ENCODE data around the gene GJA4.
"Not testable (repeated sequence)": the region's sequence is repeated elsewhere in the genome, so short reads cannot be mapped to it uniquely, and the experiment has no call there.

The GJA4 gene

DNA sequence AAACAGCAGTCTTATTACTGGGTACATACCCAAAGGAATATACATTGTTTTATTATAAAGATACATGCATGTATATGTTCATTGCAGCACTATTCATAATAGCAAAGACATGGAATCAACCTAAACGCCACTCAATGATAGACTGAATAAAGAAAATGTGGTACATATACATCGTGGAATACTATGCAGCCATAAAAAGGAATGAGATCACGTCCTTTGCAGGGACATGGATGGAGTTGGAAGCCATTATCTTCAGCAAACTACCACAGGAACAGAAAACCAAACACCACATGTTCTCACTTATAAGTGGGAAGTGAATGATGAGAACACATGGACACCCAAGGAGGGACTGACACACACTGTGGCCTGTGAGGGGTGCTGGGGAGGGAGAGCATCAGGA, 18.0 kb downstream of the GJA4 start:
- not testable (repeated sequence) for H3K14ac ChIP-seq (ENCODE audit: low read length in 2 of 2); H3K27ac ChIP-seq (ENCODE audit: low read length, poor library complexity, severe bottlenecking); H3K9me3 ChIP-seq (ENCODE audit: control insufficient read depth, low read length); H3K4me2 ChIP-seq (ENCODE audit: low read length, poor library complexity, severe bottlenecking); H3K4me3 ChIP-seq (ENCODE audit: insufficient read depth in 1 of 2, low read depth in 1 of 2, low read length in 2 of 2); H3K18ac ChIP-seq (ENCODE audit: low read depth in 1 of 2, low read length in 2 of 2); H2AK5ac ChIP-seq (ENCODE audit: low read length, severe bottlenecking); H3K4me1 ChIP-seq (ENCODE audit: control insufficient read depth, insufficient read depth, low read depth, low read length); H2BK120ac ChIP-seq (ENCODE audit: low read depth, low read length); H3K36me3 ChIP-seq (ENCODE audit: control insufficient read depth in 1 of 2, insufficient read depth in 2 of 2, low read depth in 1 of 2, low read length in 2 of 2); H2BK15ac ChIP-seq (ENCODE audit: low read depth, poor library complexity, severe bottlenecking); H2BK5ac ChIP-seq (ENCODE audit: low read depth, low read length, poor library complexity, severe bottlenecking); H2BK12ac ChIP-seq (ENCODE audit: low read length in 2 of 2); H3K27me3 ChIP-seq (ENCODE audit: control insufficient read depth in 1 of 2, insufficient read depth in 1 of 2, low read length in 2 of 2); DNase-seq; H3K23ac ChIP-seq (ENCODE audit: low read length in 2 of 2); H4K91ac ChIP-seq (ENCODE audit: low read length); H4K8ac ChIP-seq (ENCODE audit: low read length); H3K79me1 ChIP-seq (replicated peaks; ENCODE audit: low read length, poor library complexity, severe bottlenecking); H3K4ac ChIP-seq (ENCODE audit: low read depth in 1 of 2, low read length in 2 of 2); H2AFZ ChIP-seq (ENCODE audit: low read depth, low read length); H3K9ac ChIP-seq (ENCODE audit: low read length)
- WGBS, result no CpG with 5 or more reads among the region's 3 CpGs

DNA sequence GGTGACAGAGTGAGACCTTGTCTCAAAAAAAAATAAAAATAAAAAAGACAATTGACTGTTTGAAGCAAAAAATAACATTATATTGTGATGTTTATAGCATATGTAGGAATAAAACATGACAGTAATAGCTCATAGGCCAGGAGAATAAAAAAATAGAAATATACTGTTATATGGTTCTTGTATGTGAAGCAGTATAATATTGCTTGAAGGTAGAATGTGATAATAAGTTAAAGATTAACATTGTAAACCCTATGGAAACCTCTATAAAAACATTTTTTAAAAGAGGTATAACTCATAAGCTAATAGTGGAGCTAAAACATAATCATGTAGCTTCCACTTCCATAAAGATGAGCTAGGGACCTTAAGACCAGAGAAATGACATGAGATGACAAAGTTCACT, 23.5 kb downstream of the GJA4 start:
- Histone ChIP-seq H3K18ac (ENCODE audit: low read depth in 1 of 2, low read length in 2 of 2) (no peak overlapping the region), H2BK12ac (ENCODE audit: low read length in 2 of 2) (no peak overlapping the region)

DNA sequence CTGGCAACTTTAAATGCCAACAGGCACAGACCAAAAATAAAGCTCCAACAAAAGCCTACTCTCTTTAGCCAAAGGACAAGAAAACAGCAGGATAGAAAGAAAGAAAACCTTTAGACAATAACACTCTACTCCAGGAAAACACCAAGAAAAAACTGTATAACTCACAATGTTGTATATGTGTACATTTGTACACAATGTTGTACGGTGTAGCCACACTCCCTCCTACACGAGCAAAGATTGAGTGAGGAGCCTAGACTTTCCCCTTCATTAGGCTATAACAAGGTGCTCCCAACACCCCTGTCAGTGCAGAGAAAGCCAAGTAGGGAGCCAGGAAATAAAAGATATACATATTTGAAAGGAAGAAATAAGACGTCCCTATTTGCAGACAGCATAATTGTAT, 24.0 kb downstream of the GJA4 start:
- WGBS, result 100% methylated on average over 1 of the region's 3 CpGs
- H3K4me2 ChIP-seq (ENCODE audit: low read length, poor library complexity, severe bottlenecking), result no peak overlapping the region
- H2BK12ac ChIP-seq (ENCODE audit: low read length in 2 of 2), result no peak overlapping the region
- no peak overlapping the region for H4K8ac ChIP-seq (ENCODE audit: low read length)
- H3K36me3 ChIP-seq (ENCODE audit: control insufficient read depth in 1 of 2, insufficient read depth in 2 of 2, low read depth in 1 of 2, low read length in 2 of 2), result no peaks in the 10 kb centered on the region
- H3K9me3 ChIP-seq (ENCODE audit: control insufficient read depth, low read length), result no peaks in the 10 kb centered on the region
- H2AK5ac ChIP-seq (ENCODE audit: low read length, severe bottlenecking), result no peak overlapping the region
- H3K23ac ChIP-seq (ENCODE audit: low read length in 2 of 2), result no peak overlapping the region
- no peak overlapping the region for H4K91ac ChIP-seq (ENCODE audit: low read length)
- H2BK15ac ChIP-seq (ENCODE audit: low read depth, poor library complexity, severe bottlenecking), result no peak overlapping the region
- H3K27ac ChIP-seq (ENCODE audit: low read length, poor library complexity, severe bottlenecking), result no peak overlapping the region
- H3K4ac ChIP-seq (ENCODE audit: low read depth in 1 of 2, low read length in 2 of 2), result no peak overlapping the region
- H3K4me1 ChIP-seq (ENCODE audit: control insufficient read depth, insufficient read depth, low read depth, low read length), result no peaks in the 10 kb centered on the region
- no peak overlapping the region for H3K18ac ChIP-seq (ENCODE audit: low read depth in 1 of 2, low read length in 2 of 2)
- no peak overlapping the region for H3K14ac ChIP-seq (ENCODE audit: low read length in 2 of 2)
- no peak for DNase-seq
- no peak overlapping the region for H2BK120ac ChIP-seq (ENCODE audit: low read depth, low read length)
- H3K9ac ChIP-seq (ENCODE audit: low read length), result no peak overlapping the region
- H3K79me1 ChIP-seq (replicated peaks; ENCODE audit: low read length, poor library complexity, severe bottlenecking), result no peaks in the 10 kb centered on the region
- H3K4me3 ChIP-seq (ENCODE audit: insufficient read depth in 1 of 2, low read depth in 1 of 2, low read length in 2 of 2), result no peak overlapping the region
- H2BK5ac ChIP-seq (ENCODE audit: low read depth, low read length, poor library complexity, severe bottlenecking), result no peak overlapping the region
- H2AFZ ChIP-seq (ENCODE audit: low read depth, low read length), result no peak overlapping the region
- no peaks in the 10 kb centered on the region for H3K27me3 ChIP-seq (ENCODE audit: control insufficient read depth in 1 of 2, insufficient read depth in 1 of 2, low read length in 2 of 2)

More for the DNA sequence above, 23.5 kb downstream of the GJA4 start:
- Histone ChIP-seq H4K91ac (ENCODE audit: low read length) (no peak overlapping the region), H4K8ac (ENCODE audit: low read length) (no peak overlapping the region), H3K4me1 (ENCODE audit: control insufficient read depth, insufficient read depth, low read depth, low read length) (no peaks in the 10 kb centered on the region), H2BK5ac (ENCODE audit: low read depth, low read length, poor library complexity, severe bottlenecking) (no peak overlapping the region), H3K14ac (ENCODE audit: low read length in 2 of 2) (no peak overlapping the region), H3K36me3 (ENCODE audit: control insufficient read depth in 1 of 2, insufficient read depth in 2 of 2, low read depth in 1 of 2, low read length in 2 of 2) (no peaks in the 10 kb centered on the region), H3K23ac (ENCODE audit: low read length in 2 of 2) (no peak overlapping the region), H3K79me1 (replicated peaks; ENCODE audit: low read length, poor library complexity, severe bottlenecking) (no peaks in the 10 kb centered on the region), H3K27me3 (ENCODE audit: control insufficient read depth in 1 of 2, insufficient read depth in 1 of 2, low read length in 2 of 2) (no peaks in the 10 kb centered on the region), H3K4me2 (ENCODE audit: low read length, poor library complexity, severe bottlenecking) (no peak overlapping the region), H3K9ac (ENCODE audit: low read length) (no peak overlapping the region), H3K9me3 (ENCODE audit: control insufficient read depth, low read length) (no peaks in the 10 kb centered on the region), H2AK5ac (ENCODE audit: low read length, severe bottlenecking) (no peak overlapping the region), H3K4me3 (ENCODE audit: insufficient read depth in 1 of 2, low read depth in 1 of 2, low read length in 2 of 2) (no peak overlapping the region), H3K27ac (ENCODE audit: low read length, poor library complexity, severe bottlenecking) (no peak overlapping the region), H2BK15ac (ENCODE audit: low read depth, poor library complexity, severe bottlenecking) (no peak overlapping the region), H3K4ac (ENCODE audit: low read depth in 1 of 2, low read length in 2 of 2) (no peak overlapping the region), H2AFZ (ENCODE audit: low read depth, low read length) (no peak overlapping the region), H2BK120ac (ENCODE audit: low read depth, low read length) (no peak overlapping the region)
- DNase-seq, result no peak

DNA sequence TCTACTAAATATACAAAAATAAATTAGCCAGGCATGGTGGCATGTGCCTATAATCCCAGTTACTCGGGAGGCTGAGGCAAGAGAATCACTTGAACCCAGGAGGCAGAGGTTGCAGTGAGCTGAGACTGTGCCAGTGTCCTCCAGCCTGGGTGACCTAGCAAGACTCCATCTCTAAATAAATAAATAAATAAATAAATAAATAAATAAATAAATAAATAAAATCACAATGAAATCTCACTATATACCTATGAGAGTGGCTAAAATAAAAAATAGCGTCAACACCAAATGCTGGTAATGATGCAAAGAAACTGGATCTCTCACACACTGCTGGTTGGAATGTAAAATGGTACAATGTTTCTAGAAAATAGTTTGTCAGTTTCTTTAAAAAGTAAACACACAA, 26.1 kb downstream of the GJA4 start:
- H3K9ac ChIP-seq (ENCODE audit: low read length); H2BK12ac ChIP-seq (ENCODE audit: low read length in 2 of 2); H2BK15ac ChIP-seq (ENCODE audit: low read depth, poor library complexity, severe bottlenecking); H3K14ac ChIP-seq (ENCODE audit: low read length in 2 of 2); H3K27ac ChIP-seq (ENCODE audit: low read length, poor library complexity, severe bottlenecking); H2BK5ac ChIP-seq (ENCODE audit: low read depth, low read length, poor library complexity, severe bottlenecking); H3K79me1 ChIP-seq (replicated peaks; ENCODE audit: low read length, poor library complexity, severe bottlenecking); H4K91ac ChIP-seq (ENCODE audit: low read length); H3K27me3 ChIP-seq (ENCODE audit: control insufficient read depth in 1 of 2, insufficient read depth in 1 of 2, low read length in 2 of 2); H3K4me3 ChIP-seq (ENCODE audit: insufficient read depth in 1 of 2, low read depth in 1 of 2, low read length in 2 of 2); H2AFZ ChIP-seq (ENCODE audit: low read depth, low read length); H3K18ac ChIP-seq (ENCODE audit: low read depth in 1 of 2, low read length in 2 of 2); H3K36me3 ChIP-seq (ENCODE audit: control insufficient read depth in 1 of 2, insufficient read depth in 2 of 2, low read depth in 1 of 2, low read length in 2 of 2); H2AK5ac ChIP-seq (ENCODE audit: low read length, severe bottlenecking); H2BK120ac ChIP-seq (ENCODE audit: low read depth, low read length); DNase-seq; H3K9me3 ChIP-seq (ENCODE audit: control insufficient read depth, low read length); H3K4me2 ChIP-seq (ENCODE audit: low read length, poor library complexity, severe bottlenecking); H3K23ac ChIP-seq (ENCODE audit: low read length in 2 of 2); H4K8ac ChIP-seq (ENCODE audit: low read length); H3K4me1 ChIP-seq (ENCODE audit: control insufficient read depth, insufficient read depth, low read depth, low read length); H3K4ac ChIP-seq (ENCODE audit: low read depth in 1 of 2, low read length in 2 of 2): not testable (repeated sequence)
- WGBS, result 50% methylated on average over 1 of the region's 2 CpGs

All from mesenchymal stem cell (in vitro differentiated cells and primary cell).